HG03575 (cell line): ENCODE results near the gene MPPE1.
A peak's percentile ranks its signal among the peaks of the same experiment; 100 is the strongest.
"Not testable (repeated sequence)": the region's sequence is repeated elsewhere in the genome, so short reads cannot be mapped to it uniquely, and the experiment has no call there.

ENCODE experiments used
- ATAC-seq: cut with Tn5 transposase; IDR thresholded peaks from one replicate; pipeline ENCODE4 v1.9.1; 2021; ENCODE audit not compliant: unreplicated experiment, insufficient number of reproducible peaks, low FRiP score; ENCODE audit errors: extremely low read depth

MPPE1 gene, protein sequence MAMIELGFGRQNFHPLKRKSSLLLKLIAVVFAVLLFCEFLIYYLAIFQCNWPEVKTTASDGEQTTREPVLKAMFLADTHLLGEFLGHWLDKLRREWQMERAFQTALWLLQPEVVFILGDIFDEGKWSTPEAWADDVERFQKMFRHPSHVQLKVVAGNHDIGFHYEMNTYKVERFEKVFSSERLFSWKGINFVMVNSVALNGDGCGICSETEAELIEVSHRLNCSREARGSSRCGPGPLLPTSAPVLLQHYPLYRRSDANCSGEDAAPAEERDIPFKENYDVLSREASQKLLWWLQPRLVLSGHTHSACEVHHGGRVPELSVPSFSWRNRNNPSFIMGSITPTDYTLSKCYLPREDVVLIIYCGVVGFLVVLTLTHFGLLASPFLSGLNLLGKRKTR

DNA sequence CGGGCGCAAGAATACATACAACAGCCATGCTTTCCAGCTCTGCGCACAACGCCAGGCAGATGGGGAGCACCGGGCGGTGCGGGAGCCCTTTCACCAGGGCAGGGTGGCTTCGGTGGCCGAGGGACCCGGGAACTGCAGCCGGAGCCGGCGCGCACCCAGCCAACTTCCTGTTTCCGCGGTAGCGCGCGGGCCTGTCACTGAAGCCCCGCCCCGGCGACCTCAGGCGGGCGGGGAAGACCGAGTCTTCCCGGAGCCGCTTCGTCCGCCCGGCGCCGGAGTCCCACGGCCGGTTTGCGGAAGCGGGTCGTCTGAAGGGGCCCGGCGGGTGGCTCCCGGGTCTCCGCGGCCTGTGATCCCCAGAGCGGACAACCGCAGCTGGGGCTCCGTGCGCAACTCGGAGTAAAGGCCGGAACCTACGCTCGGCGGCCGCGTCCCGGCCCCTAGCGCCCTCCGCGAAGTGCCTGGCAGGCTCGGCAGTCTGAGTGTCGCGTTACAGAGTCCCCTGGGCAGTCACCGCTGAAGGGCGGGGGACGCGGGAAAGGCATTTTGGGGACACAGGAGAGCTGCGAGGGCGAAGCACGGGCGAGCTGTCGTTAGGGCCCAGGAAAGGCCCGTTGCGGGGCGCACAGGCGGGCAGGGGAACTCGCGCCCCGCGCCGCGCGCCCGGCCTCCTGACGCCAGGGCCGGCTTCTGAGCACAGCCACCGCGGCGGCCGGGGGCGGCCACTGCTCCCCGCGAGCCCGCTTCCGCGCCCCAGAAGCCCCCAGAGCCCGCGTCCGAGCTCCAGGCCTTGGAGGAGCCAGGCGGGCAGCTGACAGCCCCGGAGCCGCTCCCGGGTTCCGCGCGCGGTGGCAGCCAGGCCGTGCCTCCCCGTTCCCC is at the start of gene MPPE1:
Gene MPPE1, minus strand, starts transcription at position 136 of the 879 bp plus-strand sequence. CDS start 11,053 bp downstream, outside the sequence.
- ATAC-seq, result no peak

DNA sequence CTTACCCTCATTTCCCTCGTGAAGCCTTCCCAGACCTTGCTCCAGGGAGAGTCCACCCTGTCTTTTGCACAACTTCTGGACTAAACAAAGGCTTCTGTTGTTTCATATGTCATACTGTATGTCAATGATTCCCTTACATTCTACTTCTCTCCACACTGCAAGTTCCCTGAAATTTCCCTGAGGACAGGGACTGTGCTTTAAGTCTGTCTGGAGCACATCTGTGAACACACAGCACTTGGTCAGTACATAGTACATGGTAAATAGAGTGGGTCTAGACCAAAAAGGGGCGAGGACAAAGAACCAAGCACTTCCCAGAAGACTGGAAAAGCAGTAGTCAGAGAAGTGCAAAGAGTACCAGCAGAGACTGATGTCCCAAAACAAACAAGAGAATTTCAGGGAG is 49.5 kb upstream of the MPPE1 start:
- no peak for ATAC-seq

GRCh38 chr18:11956371-11957308 is 48.5 kb upstream of the MPPE1 start:
- no peak for ATAC-seq

DNA sequence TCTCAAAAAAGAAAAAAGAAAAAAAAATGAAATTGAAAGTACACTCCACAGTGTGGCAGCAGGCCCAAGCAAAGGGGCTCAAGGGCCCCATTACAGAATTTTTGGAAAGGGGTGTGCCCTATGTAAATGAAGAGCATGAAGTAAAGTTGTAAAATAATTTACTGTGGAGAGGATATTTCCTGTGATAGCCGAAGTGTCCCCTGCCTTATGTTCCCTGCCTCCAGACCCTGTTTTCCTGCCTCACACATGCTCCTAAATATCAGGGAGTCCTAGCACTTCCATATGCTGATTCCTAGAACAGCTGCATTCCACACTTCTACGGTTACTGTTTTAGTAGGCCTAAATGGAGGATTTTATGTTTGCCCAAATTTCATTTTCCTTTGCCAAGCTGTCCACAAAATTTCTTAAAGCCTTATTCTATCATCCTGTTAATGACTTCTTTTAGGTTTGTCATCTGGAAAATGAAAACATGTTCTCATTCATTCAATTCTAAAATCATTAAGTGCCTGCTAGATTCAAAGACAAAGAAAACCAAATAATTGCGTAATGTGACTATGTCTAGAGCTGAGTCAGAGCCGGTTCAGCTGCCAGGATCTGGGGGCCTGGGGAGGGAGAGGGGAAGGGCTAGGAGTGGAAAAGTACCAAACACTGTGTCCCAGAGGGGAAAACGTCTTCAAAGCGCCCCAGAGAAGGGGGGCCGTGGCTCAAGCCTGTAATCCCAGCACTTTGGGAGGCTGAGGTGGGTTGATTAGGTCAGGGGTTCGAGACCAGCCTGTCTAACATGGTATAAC is 47.3 kb upstream of the MPPE1 start:
- no peak for ATAC-seq

DNA sequence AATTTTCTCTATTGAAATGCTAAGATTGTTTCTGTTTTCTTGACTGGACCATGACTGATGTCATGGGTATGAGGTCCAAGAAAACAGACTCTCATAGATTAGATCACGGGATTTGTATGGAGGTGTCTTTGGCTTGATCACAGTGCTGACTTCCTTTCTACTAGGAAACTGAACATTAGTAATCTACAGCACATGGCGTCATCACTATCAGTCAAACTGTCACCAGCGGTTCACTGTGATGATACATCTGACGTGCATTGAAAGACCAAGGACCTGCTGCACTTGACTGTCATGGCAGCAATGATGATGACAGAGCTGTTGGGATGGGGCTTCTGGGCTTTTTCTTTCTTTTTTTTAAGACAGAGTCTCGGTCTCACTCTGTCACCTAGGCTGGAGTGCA is 45.0 kb upstream of the MPPE1 start:
- no peak for ATAC-seq

GRCh38 chr18:11951390-11951851 is 43.3 kb upstream of the MPPE1 start:
- no peak for ATAC-seq

GRCh38 chr18:11950824-11951223 is 42.7 kb upstream of the MPPE1 start:
- no peak for ATAC-seq

DNA sequence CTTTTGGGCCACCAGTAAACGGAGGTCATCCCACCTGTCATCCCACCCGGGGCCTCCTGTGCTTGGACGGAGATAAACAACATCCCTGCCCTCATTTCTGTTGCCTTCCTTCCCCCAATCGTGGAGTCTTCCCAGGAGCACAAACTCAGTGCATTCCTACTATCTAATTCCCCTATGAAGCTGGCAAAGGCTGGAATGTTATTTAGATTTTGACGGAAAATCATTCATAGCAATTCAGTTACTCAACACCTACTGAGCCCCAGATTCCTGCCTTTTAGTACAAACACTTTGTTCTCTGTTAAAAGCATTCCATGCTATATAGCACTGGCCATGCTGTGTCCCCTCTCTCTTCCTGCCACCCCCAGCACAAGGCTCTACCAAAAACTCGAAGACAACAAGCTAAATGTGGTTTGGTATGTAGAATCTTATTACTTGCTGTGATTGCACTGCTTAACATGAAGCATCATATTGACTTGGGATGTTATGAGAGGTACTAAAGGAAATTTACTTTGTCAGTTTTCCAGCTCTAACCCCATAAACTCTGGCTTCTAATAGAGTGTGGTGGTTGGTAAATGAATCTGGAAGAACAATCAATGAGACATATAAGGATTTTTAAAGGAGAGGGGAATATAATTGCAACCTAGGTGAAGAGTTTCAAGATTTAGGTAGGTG is 40.9 kb upstream of the MPPE1 start:
- ATAC-seq, result no peak

GRCh38 chr18:11947214-11948191 is 39.4 kb upstream of the MPPE1 start:
- ATAC-seq, result peak; percentile 52

DNA sequence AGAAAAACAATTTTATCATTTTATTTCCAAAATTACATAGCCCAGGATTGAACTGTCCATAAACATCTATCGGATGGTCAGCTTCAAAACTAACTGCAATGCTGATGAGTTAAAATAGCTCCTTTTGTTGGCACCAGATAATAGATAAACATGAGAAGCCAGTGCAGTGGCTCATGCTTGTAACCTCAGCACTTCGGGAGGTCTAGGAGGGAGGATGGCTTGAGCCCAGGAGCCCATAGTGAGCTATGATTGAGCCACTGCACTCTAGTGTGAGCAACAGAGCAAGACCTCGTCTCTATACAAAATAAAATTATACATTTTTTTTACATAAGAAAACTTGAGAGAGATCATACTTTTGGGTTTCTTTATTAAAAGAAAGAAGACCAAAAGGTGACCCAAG is 38.6 kb upstream of the MPPE1 start:
- no peak for ATAC-seq

DNA sequence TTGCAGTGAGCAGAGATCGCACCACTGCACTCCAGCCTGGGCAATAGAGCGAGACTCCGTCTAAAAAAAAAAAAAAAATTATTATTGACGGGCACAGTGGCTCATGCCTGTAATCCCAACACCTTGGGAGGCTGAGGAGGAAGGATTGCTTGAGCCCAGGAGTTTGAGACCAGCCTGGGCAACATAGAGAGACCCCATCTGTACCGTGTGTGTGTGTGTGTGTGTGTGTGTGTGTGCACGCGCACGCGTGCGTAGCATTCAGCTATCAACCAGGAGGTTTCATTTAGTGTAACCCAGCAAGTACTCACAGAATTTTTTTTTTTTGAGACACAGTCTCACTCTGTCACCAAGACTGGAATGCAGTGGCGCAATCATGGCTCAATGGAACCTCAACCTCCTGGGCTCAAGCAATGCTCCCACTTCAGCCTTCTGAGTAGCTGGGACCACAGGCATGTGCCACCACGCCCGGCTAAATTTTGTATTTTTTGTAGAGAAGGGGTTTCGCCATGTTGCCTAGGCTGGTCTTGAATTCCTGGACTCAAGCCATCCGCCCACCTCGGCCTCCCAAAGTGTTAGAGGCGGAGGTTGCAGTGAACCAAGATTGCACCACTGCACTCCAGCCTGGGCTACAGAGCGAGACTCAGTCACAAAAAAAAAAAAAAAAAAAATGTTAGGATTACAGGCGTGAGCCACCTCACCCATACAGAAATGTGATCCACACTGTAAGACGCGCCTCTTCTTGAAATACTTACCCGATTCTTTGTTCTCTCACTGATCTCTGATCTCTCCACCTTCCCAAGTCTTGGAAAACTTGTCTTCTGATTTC is 37.9 kb upstream of the MPPE1 start:
- not testable (repeated sequence) for ATAC-seq

GRCh38 chr18:11944786-11945185 is 36.7 kb upstream of the MPPE1 start:
- ATAC-seq, result no peak

DNA sequence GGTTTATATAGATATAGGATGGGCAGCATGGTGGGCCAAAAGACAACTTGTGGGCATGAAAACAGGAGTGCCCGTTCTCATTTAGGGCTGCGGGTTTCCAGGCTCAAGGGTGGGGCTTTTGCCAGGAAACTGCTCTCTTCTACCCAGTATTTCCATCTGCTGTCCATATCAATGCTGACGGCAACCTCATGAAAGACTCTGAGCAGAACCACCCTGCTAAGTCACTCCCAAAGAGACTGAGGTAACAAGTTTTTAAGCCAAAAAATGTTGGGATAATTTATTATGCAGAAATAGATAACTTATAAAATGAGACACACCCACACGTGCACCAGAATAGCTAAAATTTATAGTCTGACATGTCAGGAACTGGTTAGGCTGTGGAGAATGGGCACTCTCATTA is 36.1 kb upstream of the MPPE1 start:
- no peak for ATAC-seq

- no peak for ATAC-seq
Measured at GRCh38 chr18:11943551-11943950, 35.4 kb upstream of the MPPE1 start.

- ATAC-seq, result no peak
Measured at GRCh38 chr18:11940956-11941355, 32.8 kb upstream of the MPPE1 start.
